HG02884 (cell line): ENCODE measurements around the gene NQO2.

Experiments
- ATAC-seq: cut with Tn5 transposase; IDR thresholded peaks from one replicate; pipeline ENCODE4 v1.9.1; 2021; ENCODE audit warnings: mild to moderate bottlenecking, moderate library complexity; ENCODE audit not compliant: unreplicated experiment

NQO2 gene

GRCh38 chr6:2999618-3000557, at the start of gene NQO2:
TSS of gene NQO2 (plus strand) at chr6:2999894. CDS start at chr6:3006553, 6,659 bp downstream.
- peak; percentile 53 for ATAC-seq

- no peak for ATAC-seq
Observed at GRCh38 chr6:2950713-2951112, 49.0 kb upstream of the NQO2 start.

- ATAC-seq, result no peak
Observed at GRCh38 chr6:2951728-2952127, 48.0 kb upstream of the NQO2 start.

- no peak for ATAC-seq
Observed at GRCh38 chr6:2952557-2953095, 47.1 kb upstream of the NQO2 start.

GRCh38 chr6:2953098-2953497, 46.6 kb upstream of the NQO2 start:
- ATAC-seq, result no peak

GRCh38 chr6:2956930-2957685, 42.6 kb upstream of the NQO2 start:
- ATAC-seq, result no peak

- no peak for ATAC-seq
Observed at GRCh38 chr6:2957696-2958330, 41.9 kb upstream of the NQO2 start.

GRCh38 chr6:2958331-2958711, 41.4 kb upstream of the NQO2 start:
- ATAC-seq, result no peak

GRCh38 chr6:2958776-2959175, 40.9 kb upstream of the NQO2 start:
- ATAC-seq, result no peak

- no peak for ATAC-seq
Observed at GRCh38 chr6:2959909-2960719, 39.6 kb upstream of the NQO2 start.

GRCh38 chr6:2960935-2961334, 38.8 kb upstream of the NQO2 start:
- ATAC-seq, result no peak

- no peak for ATAC-seq
Observed at GRCh38 chr6:2961506-2961905, 38.2 kb upstream of the NQO2 start.

GRCh38 chr6:2962004-2962403, 37.7 kb upstream of the NQO2 start:
- no peak for ATAC-seq

GRCh38 chr6:2962636-2963035, 37.1 kb upstream of the NQO2 start:
- no peak for ATAC-seq

- no peak for ATAC-seq
Observed at GRCh38 chr6:2963756-2964155, 35.9 kb upstream of the NQO2 start.

GRCh38 chr6:2964793-2965505, 34.7 kb upstream of the NQO2 start:
- ATAC-seq, result no peak

- no peak for ATAC-seq
Observed at GRCh38 chr6:2966347-2966746, 33.3 kb upstream of the NQO2 start.

- ATAC-seq, result no peak
Observed at GRCh38 chr6:2967936-2968335, 31.8 kb upstream of the NQO2 start.

- no peak for ATAC-seq
Observed at GRCh38 chr6:2968600-2969135, 31.0 kb upstream of the NQO2 start.

- ATAC-seq, result no peak
Observed at GRCh38 chr6:2969549-2969948, 30.1 kb upstream of the NQO2 start.
